Endometrial microvascular endothelial cells (primary cell): ENCODE measurements around the gene NANOS1. TPM values are rescaled to one million over a fixed set of nuclear protein-coding genes. Genes with fewer than 3 reads are reported as not detected.

Experiments
- in situ Hi-C: cut with HindIII; loops from 2 replicates; pipeline ENCODE4 v1.10.0; 2017; ENCODE audit warnings: low sequenced_read_pairs, low pct_unique_long_range_greater_than_20kb; ENCODE audit errors: inconsistent ontology term
- total RNA-seq: library from RNA; depleted of rRNA; stranded (reverse); fragments of >200 nt; gene quantifications from one replicate; pipeline ENCODE4 v1.2.3, GENCODE V29; 2015; ENCODE audit errors: inconsistent ontology term

Gene NANOS1
- total RNA-seq, 1 donor from 2014 or later, result not detected

DNA sequence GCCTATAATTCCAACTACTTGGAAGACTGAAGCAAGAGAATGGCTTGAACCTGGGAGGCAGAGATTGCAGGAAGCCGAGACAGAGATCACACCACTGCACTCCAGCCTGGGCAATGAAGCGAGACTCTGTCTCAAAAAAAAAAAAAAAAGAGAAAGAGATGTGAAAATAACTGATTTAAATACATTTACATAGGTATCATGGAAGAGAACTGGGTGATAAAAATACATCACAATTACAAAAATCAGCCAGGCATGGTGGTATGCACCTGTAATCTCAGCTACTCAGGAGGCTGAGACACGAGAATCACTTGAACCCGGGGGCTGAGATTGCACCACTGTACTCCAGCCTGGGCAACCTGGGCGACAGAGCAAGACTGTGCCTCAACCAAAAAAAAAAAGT, 19.8 kb downstream of the NANOS1 start:
- in situ Hi-C loops, result no loop called here

- in situ Hi-C loops, result no loop called here
Observed at GRCh38 chr10:119049777-119050176, 20.3 kb downstream of the NANOS1 start.

GRCh38 chr10:119051775-119052174, 22.3 kb downstream of the NANOS1 start:
- in situ Hi-C loops, result no loop called here

DNA sequence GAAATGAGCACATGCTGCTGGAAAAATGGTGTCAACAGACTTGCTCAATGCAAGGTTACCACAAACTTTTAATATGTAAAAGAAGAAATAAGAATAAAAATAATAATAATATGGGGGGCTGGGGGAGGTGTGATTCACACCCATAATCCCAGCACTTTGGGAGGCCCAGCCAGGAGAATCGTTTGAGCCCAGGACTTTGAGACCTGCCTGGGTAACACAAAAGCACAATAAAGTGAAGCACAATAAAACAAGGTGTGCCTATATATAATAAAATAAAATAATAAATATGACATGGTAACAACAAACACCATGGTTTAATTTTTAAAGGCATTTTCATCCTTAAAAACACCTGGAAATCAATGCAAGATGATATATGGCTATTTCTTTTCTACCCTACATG, 26.0 kb downstream of the NANOS1 start:
- in situ Hi-C loops, result no loop called here

GRCh38 chr10:119058010-119058409, 28.5 kb downstream of the NANOS1 start:
- in situ Hi-C loops, result no loop called here

GRCh38 chr10:119059557-119059956, 30.0 kb downstream of the NANOS1 start:
- in situ Hi-C loops, result no loop called here

DNA sequence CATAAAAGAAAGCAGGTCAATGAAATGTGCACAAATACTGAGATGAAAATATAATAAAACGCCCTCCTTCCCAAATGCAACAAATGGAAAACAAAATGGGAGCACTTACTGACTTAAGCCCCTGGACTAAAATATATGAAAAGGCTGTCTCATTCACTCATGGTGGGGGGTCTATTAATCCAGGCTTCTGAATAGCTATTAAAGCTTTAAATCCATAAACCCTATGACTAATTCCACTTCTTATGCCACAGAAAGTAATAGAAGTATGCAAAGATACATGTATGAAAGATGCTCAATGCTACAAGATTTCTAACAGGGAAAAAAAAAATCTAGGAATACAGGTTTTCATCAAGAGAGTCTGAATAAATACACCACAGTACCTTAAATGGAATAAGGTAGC, 30.6 kb downstream of the NANOS1 start:
- in situ Hi-C loops, result no loop called here

DNA sequence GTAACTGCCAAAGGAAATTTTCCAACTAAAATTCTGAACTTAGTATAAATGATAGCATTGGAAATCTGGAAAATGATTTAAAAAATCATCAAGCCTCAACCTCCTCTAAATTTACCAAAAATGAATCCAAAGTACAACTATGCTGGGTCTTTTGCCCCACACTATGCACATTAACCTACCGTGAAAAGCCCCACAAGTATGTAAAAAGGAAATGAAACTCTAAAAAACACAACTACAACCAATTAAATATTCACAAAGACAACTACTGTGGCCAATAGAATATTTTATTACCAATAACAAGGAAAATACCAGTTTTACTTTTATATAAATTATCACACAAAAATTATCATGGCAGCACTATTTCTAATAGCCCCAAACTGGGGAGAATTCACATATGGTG, 31.8 kb downstream of the NANOS1 start:
- in situ Hi-C loops, result no loop called here

DNA sequence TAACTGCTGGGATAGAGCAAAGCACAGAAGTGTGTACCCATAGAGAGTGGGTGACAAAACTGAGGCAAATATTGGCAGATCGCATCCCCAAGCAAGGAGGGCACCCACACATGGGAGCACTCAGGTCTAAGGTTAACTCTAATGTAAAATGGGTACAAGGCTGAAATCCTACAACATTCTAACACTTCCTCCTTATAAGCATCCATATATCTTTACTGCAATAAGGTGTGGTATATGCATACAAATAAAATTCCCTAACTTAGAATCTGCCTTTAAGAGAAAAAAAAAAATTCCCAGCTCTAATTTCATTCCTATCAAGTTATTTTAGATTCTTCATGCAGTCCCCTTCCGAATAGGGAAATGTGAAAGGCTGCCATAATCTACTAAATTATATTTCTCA, 32.4 kb downstream of the NANOS1 start:
- in situ Hi-C loops, result no loop called here

DNA sequence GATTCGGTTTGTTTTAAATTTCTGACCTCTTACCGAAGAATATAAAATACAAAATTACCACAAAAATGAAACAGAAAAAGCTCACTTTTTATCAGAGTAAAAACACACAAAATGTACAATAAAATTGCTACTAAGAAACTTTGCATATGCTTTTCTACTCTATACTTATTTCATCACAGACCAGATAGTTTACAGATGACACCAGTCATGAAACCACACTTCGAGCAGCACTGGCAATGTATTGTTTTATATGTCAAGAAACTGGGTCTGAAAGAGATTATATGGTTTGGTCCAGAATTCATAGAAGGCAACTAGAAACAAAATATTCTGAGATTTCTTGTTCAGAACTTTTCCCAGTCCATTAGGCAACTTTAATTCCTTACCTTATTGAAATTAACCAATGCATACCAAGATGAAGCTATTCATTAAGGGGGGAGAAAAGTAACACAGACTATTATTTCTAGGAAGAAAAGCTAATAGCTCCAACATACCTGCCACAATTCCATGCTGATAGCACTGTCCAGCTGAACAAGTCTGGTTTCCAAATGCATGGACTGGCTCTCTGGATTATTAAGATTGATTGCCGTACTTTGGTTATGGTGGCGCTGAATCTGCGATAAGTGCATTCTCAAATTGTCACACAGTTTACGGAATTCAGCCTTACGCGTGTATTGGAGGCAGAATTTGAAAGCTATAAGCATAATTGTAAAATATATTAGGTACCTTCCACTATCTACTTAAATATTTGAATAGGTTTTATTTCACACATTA, 41.1 kb downstream of the NANOS1 start:
- in situ Hi-C loops, result no loop called here

DNA sequence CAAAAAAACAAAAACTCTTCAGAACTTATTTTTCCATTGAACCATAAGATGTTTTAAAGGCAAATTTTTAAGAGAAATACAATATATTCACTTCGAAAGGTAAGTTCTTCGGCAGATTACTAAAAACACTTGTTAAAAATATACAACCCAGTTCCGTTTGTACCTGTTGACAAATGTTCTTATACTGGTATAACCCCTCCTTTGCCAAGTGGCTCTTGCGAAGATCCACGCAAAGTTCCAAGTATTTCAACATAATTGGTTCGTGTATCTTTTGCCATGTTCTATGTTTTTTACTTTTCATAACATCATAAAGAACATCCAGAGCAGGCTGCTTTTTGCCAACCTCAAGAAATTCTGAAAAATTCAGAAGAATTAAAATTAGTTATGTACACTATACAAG, 44.1 kb downstream of the NANOS1 start:
- in situ Hi-C loops, result no loop called here

DNA sequence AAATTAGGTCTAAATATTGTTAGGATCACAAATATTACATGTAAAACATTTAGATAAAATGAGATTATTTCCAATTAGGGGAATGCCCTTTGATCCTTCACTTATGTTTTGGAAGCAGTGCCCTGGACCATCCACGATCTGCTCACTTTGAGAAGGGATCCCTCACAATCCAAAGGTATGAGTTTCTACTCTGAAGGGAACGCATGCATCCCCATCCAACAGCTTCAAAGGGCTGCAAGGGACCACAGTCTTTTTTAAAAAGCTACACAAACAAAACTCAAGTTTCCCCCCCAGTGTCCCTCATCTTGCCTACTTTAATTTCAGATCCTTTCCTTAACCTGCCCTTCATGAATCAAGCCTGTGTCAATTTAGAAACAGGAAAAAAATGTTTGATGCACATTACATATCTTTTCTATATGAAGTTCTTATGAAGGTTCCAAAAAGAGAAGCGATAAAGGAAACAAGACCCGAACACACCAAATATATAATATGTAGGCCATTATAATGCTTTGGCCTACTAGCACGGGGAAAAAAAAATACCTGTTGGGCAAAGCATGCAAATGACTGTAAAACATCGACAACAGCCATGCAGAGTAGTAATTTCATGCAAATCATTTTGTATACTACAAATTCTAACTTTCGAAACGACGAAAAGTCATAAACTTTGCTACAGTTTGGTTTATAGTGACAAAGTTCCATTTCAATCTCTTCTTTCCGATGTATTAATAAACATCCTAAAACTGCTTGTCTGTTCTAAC, 49.1 kb downstream of the NANOS1 start:
- in situ Hi-C loops, result no loop called here

- in situ Hi-C loops, result no loop called here
Observed at GRCh38 chr10:119079599-119080520, 50.3 kb downstream of the NANOS1 start.

DNA sequence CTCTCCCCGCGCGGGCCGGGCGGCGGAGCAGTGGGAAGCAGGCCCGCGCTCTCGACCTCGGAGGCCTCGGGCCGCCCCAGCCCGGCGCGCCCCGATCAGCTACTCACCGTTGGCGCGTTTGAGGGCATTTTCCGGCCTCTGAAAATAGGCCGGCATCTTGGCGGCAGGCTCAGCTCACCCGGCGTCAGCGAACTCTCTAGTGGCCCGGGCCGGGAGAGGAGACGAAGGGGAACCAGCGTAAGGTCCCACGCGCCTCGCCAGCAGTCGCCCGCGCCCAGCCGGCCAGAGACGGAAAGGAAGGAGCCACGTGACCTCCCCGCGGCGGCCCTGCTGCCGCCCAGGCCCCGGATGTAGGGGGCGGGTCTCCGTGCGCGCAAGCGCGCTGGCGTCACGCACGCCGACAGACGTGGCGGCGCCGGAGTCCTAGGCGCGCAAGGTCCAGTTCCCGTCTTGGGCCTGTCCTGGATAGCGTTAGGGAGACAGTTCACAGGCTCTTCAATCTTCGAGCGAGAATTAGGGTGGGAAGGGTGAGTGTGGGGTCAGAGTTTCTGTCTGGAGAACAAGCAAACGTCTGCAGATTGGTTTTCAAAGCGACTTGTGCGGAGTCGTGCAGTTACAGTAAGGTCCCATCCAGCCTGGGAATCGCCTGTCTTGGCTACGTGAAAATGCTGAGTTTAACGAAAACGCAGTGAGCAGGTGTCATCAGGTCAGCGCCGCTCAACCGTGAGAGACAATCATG, 51.2 kb downstream of the NANOS1 start, which contains the start of gene EIF3A:
Gene EIF3A, minus strand, starts transcription at position 297 of the 739 bp plus-strand sequence. Its CDS starts 141 bp downstream, at position 156.
- in situ Hi-C loops, result no loop called here

Other genes with a start within 250 kb of the NANOS1 start
- 87.0 TPM for gene EIF3A, start 51.1 kb downstream of the NANOS1 start, total RNA-seq
- gene DENND10, start 74.4 kb downstream of the NANOS1 start, total RNA-seq, result 86.5 TPM
- 23.5 TPM for gene SFXN4, start 136.0 kb downstream of the NANOS1 start, total RNA-seq
- gene PRDX3, start 149.1 kb downstream of the NANOS1 start, total RNA-seq, result 274 TPM
- 24.7 TPM for gene GRK5, start 177.9 kb downstream of the NANOS1 start, total RNA-seq